GM19467 (cell line): ENCODE data around the gene TACR1.
"Not testable (repeated sequence)": the region's sequence is repeated elsewhere in the genome, so short reads cannot be mapped to it uniquely, and the experiment has no call there.

Experiments used
- ATAC-seq: cut with Tn5 transposase; IDR thresholded peaks from one replicate; pipeline ENCODE4 v1.9.1; 2021; ENCODE audit warnings: mild to moderate bottlenecking, moderate library complexity; ENCODE audit not compliant: unreplicated experiment

TACR1 gene

GRCh38 chr2:75147884-75148283 lies 51.4 kb downstream of the TACR1 start:
- ATAC-seq = not testable (repeated sequence)

GRCh38 chr2:75146606-75147332 lies 52.6 kb downstream of the TACR1 start:
- ATAC-seq = no peak

DNA sequence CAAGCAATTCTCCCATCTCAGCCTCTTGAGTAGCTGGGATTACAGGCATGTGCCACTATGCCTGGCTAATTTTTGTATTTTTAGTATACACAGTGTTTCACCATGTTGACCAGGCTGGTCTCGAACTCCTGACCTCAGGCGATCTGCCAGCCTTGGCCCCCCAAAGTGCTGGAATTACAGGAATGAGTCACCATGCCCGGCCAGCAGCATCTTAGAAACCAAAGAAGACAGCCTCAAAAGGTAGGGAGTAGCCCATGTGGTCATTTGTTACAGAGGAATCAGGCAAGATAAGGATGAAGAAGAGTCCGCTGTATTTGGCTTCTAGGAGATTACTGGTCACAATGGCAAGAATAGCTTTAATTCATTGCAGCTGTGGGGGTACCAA lies 53.1 kb downstream of the TACR1 start:
- ATAC-seq = not testable (repeated sequence)

DNA sequence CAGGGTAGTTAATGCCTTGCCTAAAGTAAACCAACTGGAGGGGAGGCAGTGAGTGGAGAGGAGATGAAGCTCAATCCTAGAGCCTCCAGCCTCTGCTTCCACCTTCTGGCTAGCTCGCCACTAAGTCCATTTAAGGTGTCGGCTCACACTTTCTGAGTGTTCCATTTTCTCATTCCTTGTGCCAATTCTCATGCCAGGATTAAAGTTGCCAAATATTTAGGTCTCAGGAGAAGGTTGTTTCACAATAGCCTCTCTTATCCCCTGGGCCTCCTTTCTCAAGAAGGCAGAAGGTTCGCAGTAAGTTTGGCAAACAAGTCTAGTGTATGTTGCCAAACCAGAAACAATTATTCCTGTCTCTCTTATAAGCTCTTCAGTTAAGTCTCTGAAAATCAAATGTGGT lies 57.2 kb downstream of the TACR1 start:
- no peak for ATAC-seq

DNA sequence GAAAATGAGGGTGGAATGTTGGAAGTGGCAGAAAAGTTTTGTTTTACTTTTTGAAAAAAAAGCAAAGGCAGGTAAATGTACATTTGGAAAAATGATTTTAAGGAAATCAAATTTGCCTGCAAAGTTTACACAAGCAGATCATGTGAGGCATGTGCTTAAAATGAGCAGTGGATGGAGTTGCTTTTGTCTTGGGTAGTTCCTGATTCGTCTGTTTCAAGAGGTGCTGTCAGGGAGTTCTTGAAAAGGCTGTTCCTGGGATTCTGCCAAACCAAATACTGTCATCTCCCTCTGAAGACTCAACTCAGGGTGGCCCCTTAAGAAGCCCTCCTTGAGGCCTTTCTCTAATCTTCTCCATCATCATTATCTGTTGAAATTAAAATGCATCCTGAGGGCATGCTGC lies 59.0 kb downstream of the TACR1 start:
- ATAC-seq = no peak

DNA sequence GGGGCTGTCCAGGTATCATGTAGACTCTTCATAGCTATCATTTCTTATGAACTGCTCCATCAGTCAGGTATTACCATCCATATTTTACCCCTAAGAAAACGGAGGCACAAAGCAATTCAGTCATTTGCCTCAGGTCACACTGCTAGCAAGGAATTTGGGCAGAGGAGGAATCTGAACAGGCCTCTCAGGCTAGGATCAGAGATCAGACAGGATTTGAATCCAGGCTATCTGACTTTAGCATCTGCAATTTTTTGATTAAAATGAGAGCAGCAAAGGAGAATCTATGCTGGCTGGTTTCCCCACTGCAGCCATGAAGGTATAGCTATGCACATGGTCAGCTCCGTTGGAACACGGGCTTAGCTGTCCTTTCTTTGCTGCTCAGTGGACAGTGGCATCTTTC lies 60.1 kb downstream of the TACR1 start:
- no peak for ATAC-seq

GRCh38 chr2:75138528-75138927 lies 60.8 kb downstream of the TACR1 start:
- ATAC-seq = no peak

GRCh38 chr2:75135776-75136400 lies 63.4 kb downstream of the TACR1 start:
- ATAC-seq = no peak

- ATAC-seq = no peak
Measured at GRCh38 chr2:75134860-75135259, 64.5 kb downstream of the TACR1 start.

- no peak for ATAC-seq
Measured at GRCh38 chr2:75133621-75134570, 65.4 kb downstream of the TACR1 start.

DNA sequence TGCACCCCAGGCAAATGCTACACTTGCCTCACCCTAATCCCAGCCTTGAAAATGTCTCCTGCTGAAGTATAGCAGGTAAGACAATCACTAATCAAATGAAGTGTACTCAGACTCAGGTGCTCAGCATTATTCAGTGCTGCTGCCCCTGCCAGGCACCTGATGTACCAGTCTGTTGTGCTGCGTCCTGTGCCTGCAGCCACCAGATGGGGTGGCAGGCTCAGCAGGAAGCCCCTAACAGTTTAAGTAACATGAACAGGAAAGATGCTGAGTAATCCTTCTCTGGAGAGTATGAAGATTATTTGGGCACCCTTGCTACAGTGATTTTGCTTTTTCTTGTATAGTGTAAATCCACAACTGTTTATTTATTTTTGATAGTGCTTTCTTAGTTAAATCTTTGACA lies 69.1 kb downstream of the TACR1 start:
- ATAC-seq = no peak

GRCh38 chr2:75123876-75124275 lies 75.4 kb downstream of the TACR1 start:
- ATAC-seq = no peak

DNA sequence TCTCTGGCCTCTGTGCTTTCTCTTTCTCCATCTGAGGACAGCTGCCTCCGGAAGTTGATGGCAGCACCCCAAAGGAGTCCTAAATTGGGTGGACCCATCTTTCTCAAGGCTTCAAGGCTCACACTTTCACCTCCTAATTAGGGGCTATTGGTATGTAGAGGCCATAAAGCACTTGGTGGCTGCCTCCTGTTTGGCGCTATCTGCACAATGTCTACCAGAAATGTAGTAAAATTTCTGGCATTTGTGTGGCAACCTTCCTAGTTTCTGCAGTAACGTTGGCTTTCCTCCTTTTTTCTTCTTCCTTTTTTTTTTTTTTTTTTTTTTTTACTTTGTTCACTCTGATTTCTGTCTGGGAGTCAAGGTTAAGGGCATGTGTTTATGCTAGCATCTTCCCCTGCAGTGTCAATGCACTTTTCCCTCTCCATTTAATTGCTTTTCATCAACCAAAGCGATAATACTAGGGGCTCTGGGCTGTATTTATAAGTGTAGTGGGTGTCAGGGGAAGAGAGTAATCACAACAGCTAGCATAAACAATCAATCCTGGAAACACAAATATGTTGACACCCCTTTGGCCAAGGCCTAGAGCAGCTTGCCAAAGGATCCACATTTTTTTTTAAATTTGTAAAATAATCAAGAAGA lies 86.0 kb downstream of the TACR1 start:
- no peak for ATAC-seq

GRCh38 chr2:75108937-75109482 lies 90.3 kb downstream of the TACR1 start:
- ATAC-seq = no peak

GRCh38 chr2:75102011-75102410 lies 97.3 kb downstream of the TACR1 start:
- ATAC-seq = no peak

- no peak for ATAC-seq
Measured at GRCh38 chr2:75100801-75101151, 98.5 kb downstream of the TACR1 start.

DNA sequence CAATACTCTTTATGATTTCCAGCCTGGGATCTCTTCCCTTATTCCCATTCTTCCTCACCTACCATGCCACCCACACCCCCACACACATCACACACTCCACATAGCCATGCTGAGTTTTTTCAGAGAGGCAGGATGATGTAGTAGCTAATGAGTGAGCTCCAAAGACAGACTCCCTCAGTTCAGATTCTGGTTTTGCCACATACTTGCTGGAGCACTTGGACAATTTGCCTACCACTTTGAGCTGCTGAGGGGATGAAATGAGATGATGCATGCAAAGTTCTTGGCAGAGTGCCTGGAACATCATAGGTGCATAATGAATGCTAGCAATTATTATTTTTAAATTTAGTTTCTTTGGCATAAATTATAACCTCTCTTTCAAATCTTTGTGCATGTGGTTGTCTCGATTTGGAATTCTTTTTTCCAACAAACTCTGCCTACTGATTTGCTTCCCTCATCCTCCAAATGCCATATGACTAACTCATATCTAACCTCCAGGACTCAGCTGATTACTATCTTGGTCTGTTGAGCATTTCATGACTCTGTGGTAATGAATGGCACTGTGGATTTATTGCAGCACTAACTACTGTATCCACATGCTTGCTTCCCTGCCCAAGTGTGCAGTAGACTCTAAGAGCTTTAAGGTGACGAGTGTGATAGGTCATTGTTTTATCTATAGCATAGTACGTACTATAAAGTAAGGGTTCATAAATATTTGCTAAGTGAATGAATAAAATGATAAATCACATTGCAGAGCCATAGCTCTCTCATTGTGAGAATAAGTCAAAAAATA lies 99.1 kb downstream of the TACR1 start:
- ATAC-seq = no peak

- ATAC-seq = no peak
Measured at GRCh38 chr2:75099521-75099922, 99.8 kb downstream of the TACR1 start.

DNA sequence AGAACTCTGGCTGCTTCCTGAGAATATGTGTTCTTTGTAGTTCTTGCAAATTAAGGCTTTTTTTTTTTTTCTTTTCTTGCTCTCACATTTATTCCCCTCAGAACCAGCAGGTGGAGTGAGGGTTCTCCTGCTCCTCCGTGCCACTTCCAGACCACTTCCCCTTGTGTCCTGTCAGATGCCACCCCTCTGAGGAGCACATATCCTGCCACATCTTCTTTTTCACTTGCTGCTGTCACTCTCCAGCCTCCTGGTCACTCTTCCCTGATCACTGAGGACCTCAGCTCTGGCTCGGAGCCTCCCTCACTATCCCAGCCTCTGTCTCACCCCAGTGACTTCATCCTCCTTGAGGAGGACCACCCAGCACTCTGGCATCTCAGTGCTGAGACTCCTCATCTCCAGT lies 100.5 kb downstream of the TACR1 start:
- no peak for ATAC-seq

GRCh38 chr2:75097831-75098230 lies 101.5 kb downstream of the TACR1 start:
- ATAC-seq = no peak
